ES-I3 (cell line): ENCODE measurements around the gene PEX5L.

Experiments
- H3K36me3 ChIP-seq: 2 replicates; pipeline ENCODE4 v1.6.1; 2013; ENCODE audit warnings: mild to moderate bottlenecking, low read length, control low read depth, moderate library complexity; ENCODE audit not compliant: insufficient read depth
- H3K4me1 ChIP-seq: 2 replicates; pipeline ENCODE4 v1.6.1; 2013; ENCODE audit warnings: mild to moderate bottlenecking, control low read depth, low read length; ENCODE audit not compliant: insufficient read depth
- H3K9ac ChIP-seq: 2 replicates; pipeline ENCODE4 v1.6.1; 2013; ENCODE audit warnings: low read depth, mild to moderate bottlenecking, low read length, moderate library complexity
- H3K9me3 ChIP-seq: 2 replicates; pipeline ENCODE4 v1.6.1; 2013; ENCODE audit warnings: mild to moderate bottlenecking, low read length, moderate library complexity; ENCODE audit not compliant: control insufficient read depth, insufficient read depth

PEX5L gene

GRCh38 chr3:179957264-179957845 is 79.4 kb downstream of the PEX5L start:
- Histone ChIP-seq H3K9ac (no peak overlapping the region), H3K36me3 (no peaks in the 10 kb centered on the region), H3K9me3 (no peaks in the 10 kb centered on the region), H3K4me1 (no peaks in the 10 kb centered on the region)

GRCh38 chr3:179956416-179956830 is 80.3 kb downstream of the PEX5L start:
- H3K36me3 ChIP-seq, result no peaks in the 10 kb centered on the region
- H3K9me3 ChIP-seq, result no peaks in the 10 kb centered on the region
- no peak overlapping the region for H3K9ac ChIP-seq
- H3K4me1 ChIP-seq, result no peaks in the 10 kb centered on the region

- 0 out of 2 replicates have a peak, but pooled peaks cover under 1% of the 10 kb centered on the region for H3K4me1 ChIP-seq
- no peaks in the 10 kb centered on the region for H3K9me3 ChIP-seq
- H3K9ac ChIP-seq, result no peak overlapping the region
- H3K36me3 ChIP-seq, result no peaks in the 10 kb centered on the region
Measured at GRCh38 chr3:179955809-179956208, 80.9 kb downstream of the PEX5L start.

GRCh38 chr3:179955286-179955685 is 81.5 kb downstream of the PEX5L start:
- Histone ChIP-seq H3K36me3 (no peaks in the 10 kb centered on the region), H3K9ac (no peak overlapping the region), H3K4me1 (peaks cover 6% of the 10 kb centered on the region; the same call in 1 of the 2 replicates), H3K9me3 (no peaks in the 10 kb centered on the region)

- H3K9me3 ChIP-seq, result no peaks in the 10 kb centered on the region
- no peak overlapping the region for H3K9ac ChIP-seq
- no peaks in the 10 kb centered on the region for H3K36me3 ChIP-seq
- peaks cover 15% of the 10 kb centered on the region for H3K4me1 ChIP-seq
Measured at GRCh38 chr3:179953993-179954870, 82.5 kb downstream of the PEX5L start.

GRCh38 chr3:179950840-179951239 is 85.9 kb downstream of the PEX5L start:
- H3K4me1 ChIP-seq, result peaks cover 20% of the 10 kb centered on the region
- H3K9me3 ChIP-seq, result no peaks in the 10 kb centered on the region
- H3K9ac ChIP-seq, result no peak overlapping the region
- H3K36me3 ChIP-seq, result no peaks in the 10 kb centered on the region

- Histone ChIP-seq H3K36me3 (no peaks in the 10 kb centered on the region), H3K4me1 (peaks cover 20% of the 10 kb centered on the region), H3K9me3 (no peaks in the 10 kb centered on the region), H3K9ac (no peak overlapping the region)
Measured at GRCh38 chr3:179949869-179950268, 86.9 kb downstream of the PEX5L start.

GRCh38 chr3:179949412-179949811 is 87.3 kb downstream of the PEX5L start:
- H3K4me1 ChIP-seq, result peaks cover 20% of the 10 kb centered on the region
- no peaks in the 10 kb centered on the region for H3K36me3 ChIP-seq
- H3K9ac ChIP-seq, result no peak overlapping the region
- no peaks in the 10 kb centered on the region for H3K9me3 ChIP-seq

- Histone ChIP-seq H3K9ac (no peak overlapping the region), H3K4me1 (peaks cover 20% of the 10 kb centered on the region), H3K9me3 (no peaks in the 10 kb centered on the region), H3K36me3 (no peaks in the 10 kb centered on the region)
Measured at GRCh38 chr3:179948740-179949139, 88.0 kb downstream of the PEX5L start.

GRCh38 chr3:179945569-179945968 is 91.2 kb downstream of the PEX5L start:
- Histone ChIP-seq H3K4me1 (peaks cover 16% of the 10 kb centered on the region), H3K9me3 (no peaks in the 10 kb centered on the region; the same call in 1 of the 2 replicates), H3K9ac (no peak overlapping the region), H3K36me3 (no peaks in the 10 kb centered on the region)

GRCh38 chr3:179943117-179943880 is 93.4 kb downstream of the PEX5L start:
- H3K36me3 ChIP-seq, result no peaks in the 10 kb centered on the region
- H3K9ac ChIP-seq, result no peak overlapping the region
- no peaks in the 10 kb centered on the region for H3K4me1 ChIP-seq
- no peaks in the 10 kb centered on the region; the same call in 1 of the 2 replicates for H3K9me3 ChIP-seq

GRCh38 chr3:179942553-179943075 is 94.1 kb downstream of the PEX5L start:
- H3K36me3 ChIP-seq, result no peaks in the 10 kb centered on the region
- peak overlapping the region; percentile 39; the same call in 1 of the 2 replicates for H3K9ac ChIP-seq
- no peaks in the 10 kb centered on the region for H3K4me1 ChIP-seq
- H3K9me3 ChIP-seq, result no peaks in the 10 kb centered on the region; the same call in 1 of the 2 replicates

GRCh38 chr3:179935710-179936109 is 101.0 kb downstream of the PEX5L start:
- no peaks in the 10 kb centered on the region for H3K4me1 ChIP-seq

GRCh38 chr3:179933914-179934313 is 102.8 kb downstream of the PEX5L start:
- H3K4me1 ChIP-seq, result no peaks in the 10 kb centered on the region
- no peaks in the 10 kb centered on the region for H3K36me3 ChIP-seq
- no peak overlapping the region for H3K9ac ChIP-seq
- H3K9me3 ChIP-seq, result no peaks in the 10 kb centered on the region

More at GRCh38 chr3:179935710-179936109, 101.0 kb downstream of the PEX5L start:
- Histone ChIP-seq H3K36me3 (no peaks in the 10 kb centered on the region), H3K9ac (no peak overlapping the region), H3K9me3 (no peaks in the 10 kb centered on the region)
